WTC11 (cell line): ENCODE measurements around the gene RHBDD3.

Source experiments
- ATF2 ChIP-seq: sonication (generic); formaldehyde crosslinking; IDR thresholded peaks from 2 replicates; pipeline ENCODE4 v1.8.1; 2022; ENCODE audit warnings: low read depth, missing genetic modification reagents, borderline replicate concordance
- CREB1 ChIP-seq: sonication (generic); formaldehyde crosslinking; IDR thresholded peaks from 2 replicates; pipeline ENCODE4 v1.8.0; 2023; ENCODE audit warnings: mild to moderate bottlenecking, missing genetic modification reagents
- TF ChIP-seq, protein P1 (sequence below): sonication (generic); formaldehyde crosslinking; IDR thresholded peaks from 2 replicates; pipeline ENCODE4 v1.8.1; 2022; ENCODE audit warnings: mild to moderate bottlenecking, missing genetic modification reagents, moderate library complexity, borderline replicate concordance

DNA sequence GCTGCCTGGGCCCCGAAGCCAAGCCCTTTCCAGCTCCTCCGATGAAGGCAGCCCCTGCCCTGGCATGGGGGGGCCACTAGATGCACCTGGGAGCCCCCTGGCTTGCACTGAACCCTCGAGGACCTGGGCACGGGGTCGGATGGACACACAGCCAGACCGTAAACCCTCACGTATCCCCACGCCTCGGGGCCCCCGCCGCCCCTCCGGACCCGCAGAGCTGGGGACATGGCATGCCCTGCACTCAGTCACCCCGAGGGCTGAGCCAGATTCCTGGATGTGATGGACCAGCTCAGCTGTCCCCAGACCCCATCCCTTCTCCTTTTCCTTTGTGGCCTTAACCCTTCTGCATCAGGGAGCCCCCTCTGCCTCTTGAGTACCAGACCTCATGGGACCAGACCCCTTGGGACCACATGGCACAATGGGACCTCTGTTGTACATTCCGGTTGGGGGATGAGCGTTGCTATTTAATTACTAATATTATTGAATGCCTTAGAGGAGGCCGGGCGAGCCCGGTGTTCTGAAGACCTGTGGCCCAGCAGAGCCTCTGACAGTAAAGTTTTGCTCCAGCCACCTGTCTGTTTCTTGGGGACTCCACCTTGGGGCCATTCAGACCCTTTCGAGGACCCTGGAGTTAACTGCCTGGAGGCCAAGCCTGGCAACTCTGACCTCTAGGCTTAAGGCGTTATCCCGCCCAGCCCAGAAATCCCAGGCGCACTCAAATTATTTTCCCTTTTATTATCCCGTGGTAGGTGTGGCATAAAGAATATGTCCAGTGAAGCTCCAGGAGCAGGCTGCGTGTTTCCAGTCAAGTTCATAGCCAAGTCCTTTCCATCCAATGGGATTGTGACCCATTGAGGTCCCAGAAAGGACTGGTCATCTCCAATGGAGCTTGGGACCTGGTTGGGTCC is 44.7 kb upstream of the RHBDD3 start:
- TF ChIP-seq, protein P1, sequence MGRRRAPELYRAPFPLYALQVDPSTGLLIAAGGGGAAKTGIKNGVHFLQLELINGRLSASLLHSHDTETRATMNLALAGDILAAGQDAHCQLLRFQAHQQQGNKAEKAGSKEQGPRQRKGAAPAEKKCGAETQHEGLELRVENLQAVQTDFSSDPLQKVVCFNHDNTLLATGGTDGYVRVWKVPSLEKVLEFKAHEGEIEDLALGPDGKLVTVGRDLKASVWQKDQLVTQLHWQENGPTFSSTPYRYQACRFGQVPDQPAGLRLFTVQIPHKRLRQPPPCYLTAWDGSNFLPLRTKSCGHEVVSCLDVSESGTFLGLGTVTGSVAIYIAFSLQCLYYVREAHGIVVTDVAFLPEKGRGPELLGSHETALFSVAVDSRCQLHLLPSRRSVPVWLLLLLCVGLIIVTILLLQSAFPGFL (CRISPR knock-in tag): no peak
- TF ChIP-seq ATF2 (CRISPR knock-in tag): no peak
- TF ChIP-seq CREB1 (CRISPR knock-in tag): no peak
